Measurements from ENCODE around the gene FASTK.

The FASTK gene

GRCh38 chr7:151095123-151095797, 14.7 kb upstream of the FASTK start:
- no peak for DNase-seq

GRCh38 chr7:151094675-151095074, 14.1 kb upstream of the FASTK start:
- no peak for DNase-seq

- DNase-seq, result no peak
These were observed 13.1 kb upstream of the FASTK start for GRCh38 chr7:151093748-151094147.

GRCh38 chr7:151091988-151092387, 11.4 kb upstream of the FASTK start:
- DNase-seq, result no peak

GRCh38 chr7:151091431-151091830, 10.8 kb upstream of the FASTK start:
- DNase-seq, result peak; percentile 71

- DNase-seq, result no peak
These were observed 10.4 kb upstream of the FASTK start for GRCh38 chr7:151091003-151091402.

GRCh38 chr7:151089893-151090730, 9.5 kb upstream of the FASTK start:
- no peak for DNase-seq

GRCh38 chr7:151088856-151089699, 8.5 kb upstream of the FASTK start:
- DNase-seq, result peak; percentile 99

- peak; percentile 80 for DNase-seq
These were observed 7.6 kb upstream of the FASTK start for GRCh38 chr7:151088019-151088855.

- DNase-seq, result peak; percentile 75
These were observed 6.8 kb upstream of the FASTK start for GRCh38 chr7:151087245-151088018.

- peak; percentile 40 for DNase-seq
These were observed 6.2 kb upstream of the FASTK start for GRCh38 chr7:151086802-151087244.

- peak; percentile 81 for DNase-seq
These were observed 5.3 kb upstream of the FASTK start, which contains the start of gene AGAP3 for GRCh38 chr7:151085691-151086620. Gene AGAP3, plus strand, starts transcription at chr7:151086475. Its CDS starts 267 bp downstream, at chr7:151086742.

- no peak for DNase-seq
These were observed 4.7 kb upstream of the FASTK start for GRCh38 chr7:151085329-151085690.

- no peak for DNase-seq
These were observed 3.2 kb upstream of the FASTK start for GRCh38 chr7:151083824-151084160.

GRCh38 chr7:151083071-151083823, 2.6 kb upstream of the FASTK start, which contains the start of gene TMUB1:
Gene TMUB1, minus strand, starts transcription at chr7:151083493. Its CDS starts 930 bp downstream, at chr7:151082563.
- DNase-seq, result peak; percentile 78

- DNase-seq, result no peak
These were observed 1.8 kb upstream of the FASTK start for GRCh38 chr7:151082141-151083070.

- DNase-seq, result no peak
These were observed 827 bp upstream of the FASTK start for GRCh38 chr7:151081170-151082101.
